ENCODE data around the gene NCOR1.
"Not testable (repeated sequence)": the region's sequence is repeated elsewhere in the genome, so short reads cannot be mapped to it uniquely, and the experiment has no call there.

The NCOR1 gene

GRCh38 chr17:16145319-16145890, 69.9 kb downstream of the NCOR1 start:
- DNase-seq (ENCODE audit: low read depth) = not testable (repeated sequence)

- DNase-seq (ENCODE audit: low read depth) = no peak
Measured at GRCh38 chr17:16141685-16142084, 73.6 kb downstream of the NCOR1 start.

DNA sequence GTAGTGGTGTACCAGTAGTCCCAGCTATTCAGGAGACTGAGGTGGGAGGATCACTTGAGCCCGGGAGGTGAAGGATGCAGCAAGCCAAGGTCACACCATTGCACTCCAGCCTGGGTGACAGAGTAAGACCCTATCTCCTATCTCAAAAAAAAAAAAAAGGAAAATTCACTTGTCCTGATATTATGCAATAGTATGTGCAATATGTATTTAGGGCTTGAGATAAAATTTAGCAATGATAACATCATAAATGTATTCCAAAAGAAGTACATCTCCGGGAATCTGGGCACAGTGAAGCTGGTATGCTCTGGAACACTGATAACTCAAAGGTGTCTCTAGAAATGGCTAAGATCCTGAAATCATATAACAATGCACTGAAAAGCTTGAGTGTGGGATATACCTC, 74.5 kb downstream of the NCOR1 start:
- DNase-seq (ENCODE audit: low read depth) = no peak

DNA sequence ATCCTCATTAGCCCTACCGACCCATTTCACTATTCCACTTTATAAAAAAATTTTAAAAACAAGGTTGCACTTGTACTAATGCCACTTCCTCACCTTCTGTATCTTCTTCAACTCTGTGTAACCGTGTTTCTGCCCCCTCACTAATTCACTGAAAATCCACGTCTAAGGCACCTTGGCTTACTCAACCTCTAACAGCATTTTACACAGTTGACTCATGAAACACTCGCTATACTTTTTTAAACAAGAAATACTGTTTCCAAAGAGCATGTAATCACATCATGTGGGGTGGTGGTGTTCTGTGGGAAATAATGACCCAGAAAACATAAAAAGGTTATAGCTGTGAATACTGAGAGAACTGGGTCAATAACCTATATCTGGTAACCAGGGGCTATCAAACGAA, 79.9 kb downstream of the NCOR1 start:
- no peak for DNase-seq (ENCODE audit: low read depth)

- no peak for DNase-seq (ENCODE audit: low read depth)
Measured at GRCh38 chr17:16131593-16131992, 83.7 kb downstream of the NCOR1 start.

GRCh38 chr17:16129441-16130205, 85.7 kb downstream of the NCOR1 start:
- DNase-seq (ENCODE audit: low read depth) = no peak

GRCh38 chr17:16123531-16123930, 91.8 kb downstream of the NCOR1 start:
- DNase-seq (ENCODE audit: low read depth) = no peak

DNA sequence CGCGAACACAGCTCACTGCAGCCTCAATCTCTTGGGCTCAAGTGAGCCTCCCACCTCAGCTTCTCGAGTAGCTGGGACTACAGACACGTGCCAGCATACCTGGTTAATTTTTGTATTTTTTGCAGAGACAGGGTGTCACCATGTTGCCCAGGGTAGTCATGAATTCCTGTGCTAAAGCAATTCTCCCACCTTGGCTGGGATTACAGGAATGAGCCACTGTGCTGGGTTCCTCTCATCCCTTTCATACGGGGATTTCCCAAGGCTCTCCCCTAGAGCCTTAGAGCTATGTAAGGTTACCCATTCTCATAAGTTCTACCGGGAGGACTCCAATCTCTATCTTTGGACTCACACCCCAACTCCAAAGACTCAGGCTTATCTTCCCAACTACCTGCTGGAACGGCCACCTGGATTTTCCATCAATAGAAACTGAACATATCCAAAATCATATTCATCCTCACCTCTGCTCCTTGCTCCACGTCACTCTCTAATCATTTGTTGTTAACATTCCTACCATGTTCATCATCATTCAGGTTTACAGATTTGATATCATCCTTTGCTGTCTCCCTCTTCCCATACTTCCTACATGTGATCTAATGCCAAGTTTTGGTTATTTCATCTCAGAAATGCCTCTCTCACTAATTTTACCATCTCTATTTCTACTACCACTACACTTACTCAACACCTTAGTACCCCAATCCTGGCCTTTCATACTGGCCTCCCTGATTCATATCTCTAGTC, 92.5 kb downstream of the NCOR1 start:
- DNase-seq (ENCODE audit: low read depth) = no peak

DNA sequence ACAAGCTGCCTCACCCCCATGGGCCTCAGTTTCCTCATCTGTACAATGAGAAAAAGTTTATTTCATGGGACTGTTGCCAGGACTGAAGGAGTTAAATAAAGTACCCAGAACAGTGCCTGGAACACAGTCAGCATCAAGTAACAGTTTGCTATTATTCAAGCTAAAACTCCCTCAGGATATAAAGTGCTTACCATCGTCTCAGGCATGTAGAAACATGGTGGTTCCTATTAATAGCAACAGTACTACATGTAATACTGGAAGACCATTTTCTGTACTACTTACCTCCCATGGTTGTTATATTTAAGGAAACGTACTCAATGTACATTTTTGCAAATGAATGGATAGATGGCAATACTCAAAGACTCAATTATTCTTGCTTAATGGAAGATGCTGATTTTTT, 93.4 kb downstream of the NCOR1 start:
- DNase-seq (ENCODE audit: low read depth) = no peak

DNA sequence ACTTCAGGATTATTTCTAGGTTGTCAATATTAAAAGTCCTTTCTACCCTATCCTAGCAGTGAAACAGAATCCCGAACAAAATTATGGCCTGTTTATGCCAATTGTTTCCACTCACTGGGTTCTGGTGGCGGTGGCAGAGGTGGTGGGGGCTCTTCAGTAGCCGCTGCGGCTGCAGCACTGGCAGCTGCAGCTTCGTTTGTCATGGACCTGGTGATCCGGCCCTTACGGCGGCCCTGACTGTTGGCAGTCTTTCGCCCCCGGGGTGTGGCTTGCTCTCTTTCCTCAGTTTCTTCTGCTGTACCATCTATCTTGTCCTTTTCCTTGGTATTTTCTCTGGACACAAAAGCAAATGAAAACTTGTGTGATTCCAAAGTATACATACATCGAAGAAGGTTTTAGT, 94.4 kb downstream of the NCOR1 start:
- no peak for DNase-seq (ENCODE audit: low read depth)

- no peak for DNase-seq (ENCODE audit: low read depth)
Measured at GRCh38 chr17:16117149-16117548, 98.2 kb downstream of the NCOR1 start.

- DNase-seq (ENCODE audit: low read depth) = not testable (repeated sequence)
Measured at GRCh38 chr17:16115077-16115698, 100.1 kb downstream of the NCOR1 start.

- DNase-seq (ENCODE audit: low read depth) = no peak
Measured at GRCh38 chr17:16108871-16109270, 106.5 kb downstream of the NCOR1 start.

GRCh38 chr17:16108386-16108785, 106.9 kb downstream of the NCOR1 start:
- DNase-seq (ENCODE audit: low read depth) = no peak

GRCh38 chr17:16107165-16107770, 108.1 kb downstream of the NCOR1 start:
- DNase-seq (ENCODE audit: low read depth) = no peak

DNA sequence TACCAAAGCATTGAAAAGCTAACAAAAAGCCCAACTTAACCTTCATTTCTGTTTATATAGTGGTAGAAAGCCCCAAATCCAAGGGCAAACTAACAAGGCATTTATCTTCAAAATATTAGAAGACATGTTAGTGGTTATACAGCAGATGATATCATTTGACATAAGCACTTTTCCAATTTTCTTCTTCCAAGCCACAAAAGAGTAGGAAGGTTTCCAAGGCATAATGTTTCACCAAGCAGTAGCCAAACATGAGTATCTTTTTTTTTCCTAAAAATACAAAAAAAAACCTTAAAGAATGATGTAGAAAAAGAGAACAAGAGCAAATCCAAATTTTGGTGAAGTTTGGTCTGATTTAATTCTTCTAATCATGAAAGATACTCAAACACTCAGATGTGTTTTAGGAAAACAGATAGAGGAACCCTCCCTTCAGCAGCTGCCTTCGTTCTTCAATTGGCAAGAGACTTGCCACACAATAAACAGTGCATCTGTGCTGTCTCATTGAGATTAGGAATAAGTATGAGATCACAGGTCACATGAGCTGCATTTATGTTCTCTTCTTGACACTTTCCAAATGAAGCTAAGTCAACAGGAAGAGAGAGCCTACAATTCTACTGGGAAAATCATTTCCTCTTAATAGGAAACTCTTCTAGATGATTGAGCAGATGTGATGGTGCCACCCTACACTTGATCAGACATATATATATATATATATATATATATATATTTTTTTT, 109.0 kb downstream of the NCOR1 start:
- no peak for DNase-seq (ENCODE audit: low read depth)

DNA sequence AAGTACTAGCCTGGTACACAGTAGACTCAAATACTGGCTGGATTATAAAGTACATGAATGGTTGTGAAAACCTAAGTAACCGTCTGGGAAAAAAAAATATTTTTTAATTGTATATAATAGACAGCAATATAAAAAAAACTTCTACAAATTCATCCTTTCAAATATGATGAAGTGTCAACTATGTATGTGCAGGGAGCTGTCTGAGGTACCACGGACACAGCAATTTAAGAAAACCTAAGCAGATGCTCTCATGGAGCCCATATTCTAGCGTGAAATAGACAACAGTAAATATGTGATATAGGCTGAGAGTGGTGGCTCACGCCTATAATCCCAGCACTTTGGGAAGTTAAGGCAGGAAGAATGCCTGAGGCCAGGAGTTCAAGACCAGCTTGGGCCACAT, 111.1 kb downstream of the NCOR1 start:
- DNase-seq (ENCODE audit: low read depth) = no peak

GRCh38 chr17:16101440-16101839, 113.9 kb downstream of the NCOR1 start:
- no peak for DNase-seq (ENCODE audit: low read depth)

DNA sequence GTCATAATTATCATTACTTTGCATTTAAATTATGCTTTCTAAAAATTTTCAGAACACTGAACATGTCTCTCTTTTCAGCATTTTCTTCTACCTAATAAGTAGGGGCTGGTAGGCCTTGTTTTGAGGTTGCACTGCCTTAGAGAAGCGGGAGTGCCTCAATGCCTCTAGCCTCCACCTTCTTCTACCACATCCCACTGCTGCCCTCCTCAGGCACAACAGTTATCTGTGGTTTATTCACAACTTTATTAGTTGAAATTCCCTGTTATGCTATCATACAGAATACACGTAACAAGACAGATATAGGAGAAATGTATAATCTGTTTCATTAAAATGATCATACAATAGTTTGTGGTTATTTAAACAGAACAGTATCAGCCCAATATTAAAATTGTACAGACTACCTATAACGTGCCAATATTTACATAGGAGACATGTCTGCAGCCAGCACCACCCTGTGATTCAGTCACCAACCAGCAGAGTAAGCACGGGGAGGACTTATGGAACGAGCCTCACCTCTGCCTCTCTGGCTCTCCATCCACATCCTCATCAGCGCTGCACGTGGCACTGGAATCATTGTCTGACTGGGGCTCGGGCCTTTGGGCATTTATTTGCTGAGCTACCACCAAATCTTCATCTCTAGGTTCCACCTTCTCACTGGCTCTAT, 114.5 kb downstream of the NCOR1 start:
- DNase-seq (ENCODE audit: low read depth) = no peak

- DNase-seq (ENCODE audit: low read depth) = no peak
Measured at GRCh38 chr17:16091773-16092172, 123.6 kb downstream of the NCOR1 start.

- DNase-seq (ENCODE audit: low read depth) = no peak
Measured at GRCh38 chr17:16086957-16087356, 128.4 kb downstream of the NCOR1 start.
